Fibroblast of mammary gland (primary cell): ENCODE data around the gene FAM50B.

Experiments used
- DNase-seq: peaks from one replicate; pipeline ENCODE4 v3.0.0-alpha.2; 2010; ENCODE audit warnings: low read depth
- H3K4me3 ChIP-seq: 2 replicates; pipeline ENCODE4 v1.5.1; 2011; ENCODE audit warnings: low read depth, mild to moderate bottlenecking, low read length, moderate library complexity; ENCODE audit not compliant: control insufficient read depth
- TF ChIP-seq, protein P1 (sequence below): conservative IDR thresholded peaks from 2 replicates; pipeline ENCODE4 v1.5.1; 2011; ENCODE audit warnings: low read depth, low read length, inconsistent platforms; ENCODE audit not compliant: control insufficient read depth, insufficient read depth

Gene FAM50B

GRCh38 chr6:3865463-3865862 lies 16.3 kb downstream of the FAM50B start:
- no peak overlapping the region for H3K4me3 ChIP-seq
- DNase-seq = no peak
- TF ChIP-seq, protein P1, sequence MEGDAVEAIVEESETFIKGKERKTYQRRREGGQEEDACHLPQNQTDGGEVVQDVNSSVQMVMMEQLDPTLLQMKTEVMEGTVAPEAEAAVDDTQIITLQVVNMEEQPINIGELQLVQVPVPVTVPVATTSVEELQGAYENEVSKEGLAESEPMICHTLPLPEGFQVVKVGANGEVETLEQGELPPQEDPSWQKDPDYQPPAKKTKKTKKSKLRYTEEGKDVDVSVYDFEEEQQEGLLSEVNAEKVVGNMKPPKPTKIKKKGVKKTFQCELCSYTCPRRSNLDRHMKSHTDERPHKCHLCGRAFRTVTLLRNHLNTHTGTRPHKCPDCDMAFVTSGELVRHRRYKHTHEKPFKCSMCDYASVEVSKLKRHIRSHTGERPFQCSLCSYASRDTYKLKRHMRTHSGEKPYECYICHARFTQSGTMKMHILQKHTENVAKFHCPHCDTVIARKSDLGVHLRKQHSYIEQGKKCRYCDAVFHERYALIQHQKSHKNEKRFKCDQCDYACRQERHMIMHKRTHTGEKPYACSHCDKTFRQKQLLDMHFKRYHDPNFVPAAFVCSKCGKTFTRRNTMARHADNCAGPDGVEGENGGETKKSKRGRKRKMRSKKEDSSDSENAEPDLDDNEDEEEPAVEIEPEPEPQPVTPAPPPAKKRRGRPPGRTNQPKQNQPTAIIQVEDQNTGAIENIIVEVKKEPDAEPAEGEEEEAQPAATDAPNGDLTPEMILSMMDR = no peak

GRCh38 chr6:3867641-3868502 lies 18.7 kb downstream of the FAM50B start:
- peak; percentile 87 for DNase-seq
- no peak overlapping the region for H3K4me3 ChIP-seq
- TF ChIP-seq, protein P1 = no peak

- peak; percentile 75 for DNase-seq
- TF ChIP-seq, protein P1 = no peak
- H3K4me3 ChIP-seq = no peak overlapping the region
Measured at GRCh38 chr6:3868544-3868943, 19.4 kb downstream of the FAM50B start.

- no peak overlapping the region for H3K4me3 ChIP-seq
- DNase-seq = no peak
- TF ChIP-seq, protein P1 = no peak
Measured at GRCh38 chr6:3869284-3869631, 20.1 kb downstream of the FAM50B start.

DNA sequence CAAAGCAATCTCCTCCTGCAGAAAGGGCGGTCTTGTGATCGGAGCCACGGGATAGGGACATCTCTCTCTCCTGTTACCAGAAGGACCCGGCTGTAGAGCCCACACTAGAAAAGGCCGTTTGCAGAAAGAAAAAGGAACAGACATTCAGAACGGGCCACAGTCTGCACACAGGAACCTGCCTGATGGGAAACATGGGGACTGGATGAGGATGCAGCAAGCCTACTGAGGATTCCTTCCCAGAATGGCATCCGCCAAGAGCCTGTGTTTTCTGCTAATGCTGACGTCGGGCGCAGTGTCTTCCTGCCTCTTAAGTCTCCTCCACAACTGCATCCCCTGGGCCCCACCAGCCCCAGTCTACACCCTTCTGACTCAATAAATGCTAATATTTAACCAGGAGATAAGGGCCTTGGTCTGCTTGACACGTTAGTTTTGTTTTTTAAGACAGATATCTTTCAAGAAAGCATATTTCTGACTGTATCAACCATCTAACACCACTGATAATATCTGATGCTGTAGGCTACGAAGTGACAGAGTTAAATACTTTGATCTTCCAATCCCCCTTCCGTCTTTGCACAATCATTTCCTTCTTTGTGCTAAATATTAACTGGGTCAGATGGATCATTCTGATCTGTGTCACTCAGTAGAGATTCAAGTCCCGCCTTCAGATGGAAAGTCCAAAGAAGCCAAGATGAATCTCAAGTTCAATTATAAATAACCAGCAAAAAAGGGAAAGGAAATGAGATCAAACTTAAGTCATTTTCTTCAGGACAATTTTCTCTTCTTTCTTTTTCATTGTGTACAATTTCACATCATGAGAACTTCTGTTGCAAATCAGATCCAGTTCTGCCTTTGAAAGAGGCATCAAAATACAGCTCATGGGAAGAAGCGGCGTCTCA lies 20.7 kb downstream of the FAM50B start:
- TF ChIP-seq, protein P1 = no peak
- DNase-seq = no peak
- H3K4me3 ChIP-seq = no peak overlapping the region

- no peak overlapping the region for H3K4me3 ChIP-seq
- TF ChIP-seq, protein P1 = no peak
- no peak for DNase-seq
Measured at GRCh38 chr6:3870528-3870925, 21.4 kb downstream of the FAM50B start.
